NCI-H146 treated with DMSO at 0.1 percent for 48 hours (cell line): Measurements from ENCODE around the gene NPNT.

ENCODE experiments used
- DNase-seq: peaks from one replicate; lab custom pipeline; 2025; ENCODE audit not compliant: unreplicated experiment; lab: John Stamatoyannopoulos, UW

Gene NPNT

GRCh38 chr4:105912633-105913032, 17.4 kb downstream of the NPNT start:
- no peak for DNase-seq

GRCh38 chr4:105917171-105917685, 22.0 kb downstream of the NPNT start:
- no peak for DNase-seq

GRCh38 chr4:105921301-105921700, 26.0 kb downstream of the NPNT start:
- no peak for DNase-seq

GRCh38 chr4:105923497-105924238, 28.4 kb downstream of the NPNT start:
- DNase-seq, result no peak

GRCh38 chr4:105924341-105924740, 29.1 kb downstream of the NPNT start:
- DNase-seq, result no peak

- no peak for DNase-seq
Observed at GRCh38 chr4:105930698-105931097, 35.4 kb downstream of the NPNT start.

GRCh38 chr4:105933083-105933482, 37.8 kb downstream of the NPNT start:
- DNase-seq, result no peak

- no peak for DNase-seq
Observed at GRCh38 chr4:105934386-105934785, 39.1 kb downstream of the NPNT start.

- no peak for DNase-seq
Observed at GRCh38 chr4:105936901-105937300, 41.6 kb downstream of the NPNT start.

- DNase-seq, result no peak
Observed at GRCh38 chr4:105937759-105938158, 42.5 kb downstream of the NPNT start.

GRCh38 chr4:105943234-105943633, 48.0 kb downstream of the NPNT start:
- DNase-seq, result no peak

- DNase-seq, result no peak
Observed at GRCh38 chr4:105944540-105944939, 49.3 kb downstream of the NPNT start.

- no peak for DNase-seq
Observed at GRCh38 chr4:105946771-105947170, 51.5 kb downstream of the NPNT start.

- peak; percentile 58 for DNase-seq
Observed at GRCh38 chr4:105950701-105951100, 55.4 kb downstream of the NPNT start.

GRCh38 chr4:105951198-105951597, 55.9 kb downstream of the NPNT start:
- no peak for DNase-seq

GRCh38 chr4:105952591-105952990, 57.3 kb downstream of the NPNT start:
- no peak for DNase-seq

- DNase-seq, result no peak
Observed at GRCh38 chr4:105956569-105956968, 61.3 kb downstream of the NPNT start.

- DNase-seq, result no peak
Observed at GRCh38 chr4:105957680-105958079, 62.4 kb downstream of the NPNT start.

GRCh38 chr4:105963461-105964400, 68.5 kb downstream of the NPNT start:
- no peak for DNase-seq

- DNase-seq, result no peak
Observed at GRCh38 chr4:105965183-105965800, 70.0 kb downstream of the NPNT start.

GRCh38 chr4:105966051-105966450, 70.8 kb downstream of the NPNT start:
- DNase-seq, result no peak
